Subcutaneous abdominal adipose tissue (tissue), 5 donors: ENCODE results near the gene OR14A16.

Source experiments
- H3K27ac ChIP-seq: one replicate; pipeline ENCODE4 v1.7.0; 2013; ENCODE audit warnings: low read depth, mild to moderate bottlenecking, inconsistent platforms, low read length, moderate library complexity
- H3K27me3 ChIP-seq, 5 donors: one replicate each; pipeline ENCODE4 v1.7.0; 2013; ENCODE audit warnings: low read length in 5 of 5, inconsistent platforms in 1 of 5; ENCODE audit not compliant: control insufficient read depth in 5 of 5, insufficient read depth in 4 of 5
- H3K36me3 ChIP-seq, 5 donors: one replicate each; pipeline ENCODE4 v1.7.0; 2013; ENCODE audit warnings: low read length in 5 of 5; ENCODE audit not compliant: control insufficient read depth in 5 of 5, insufficient read depth in 5 of 5
- H3K4me1 ChIP-seq, 5 donors: one replicate each; pipeline ENCODE4 v1.7.0; 2013; ENCODE audit warnings: low read length in 5 of 5, mild to moderate bottlenecking in 3 of 5, moderate library complexity in 1 of 5; ENCODE audit not compliant: control insufficient read depth in 5 of 5, insufficient read depth in 5 of 5
- H3K4me3 ChIP-seq, 5 donors: one replicate each; pipeline ENCODE4 v1.7.0; 2013; ENCODE audit warnings: low read length in 5 of 5, low read depth in 1 of 5
- H3K9ac ChIP-seq, 5 donors: one replicate each; pipeline ENCODE4 v1.7.0; 2013; ENCODE audit warnings: low read length in 5 of 5, mild to moderate bottlenecking in 4 of 5, moderate library complexity in 3 of 5
- H3K9me3 ChIP-seq, 5 donors: one replicate each; pipeline ENCODE4 v1.7.0; 2013; ENCODE audit warnings: low read length in 5 of 5; ENCODE audit not compliant: control insufficient read depth in 5 of 5
- donor health status: healthy.
- donor health status: healthy.
- donor health status: healthy.
- donor health status: healthy.
- donor health status: healthy.

The OR14A16 gene

GRCh38 chr1:247812637-247813036 is 11.3 kb downstream of the OR14A16 start:
- Histone ChIP-seq H3K9me3 (peaks cover 0 to 3% (median 2%) of the 10 kb centered on the region in 5 donors), H3K27ac (no peak overlapping the region), H3K9ac (no peak overlapping the region), H3K27me3 (no peaks in the 10 kb centered on the region), H3K36me3 (no peaks in the 10 kb centered on the region), H3K4me1 (no peaks in the 10 kb centered on the region), H3K4me3 (no peak overlapping the region)

DNA sequence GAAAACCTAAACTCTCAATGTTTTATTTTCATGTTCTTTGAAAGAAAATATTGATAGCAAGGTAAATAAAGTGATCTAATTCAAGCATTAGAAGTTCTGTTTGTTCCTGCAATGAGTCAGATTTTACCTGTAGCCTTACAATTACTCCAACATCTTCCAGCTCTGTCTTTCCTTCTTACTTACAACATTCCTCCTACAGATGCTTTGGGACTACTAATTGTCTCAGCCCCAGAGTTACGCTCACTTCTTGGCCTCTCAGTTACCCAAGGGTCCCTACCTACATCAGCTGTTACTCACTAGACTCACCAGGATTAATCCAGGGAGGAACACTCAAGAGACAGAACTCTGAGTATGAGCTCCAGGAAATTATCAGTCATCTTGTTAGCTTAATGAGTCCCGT is 26.4 kb downstream of the OR14A16 start:
- H3K9ac ChIP-seq, result no peak overlapping the region
- H3K27me3 ChIP-seq, result no peaks in the 10 kb centered on the region
- H3K4me1 ChIP-seq, result no peaks in the 10 kb centered on the region
- H3K36me3 ChIP-seq, result no peaks in the 10 kb centered on the region
- H3K27ac ChIP-seq, result no peak overlapping the region
- H3K9me3 ChIP-seq, result peaks cover 0 to 25% (median 3%) of the 10 kb centered on the region in 5 donors
- no peak overlapping the region for H3K4me3 ChIP-seq

DNA sequence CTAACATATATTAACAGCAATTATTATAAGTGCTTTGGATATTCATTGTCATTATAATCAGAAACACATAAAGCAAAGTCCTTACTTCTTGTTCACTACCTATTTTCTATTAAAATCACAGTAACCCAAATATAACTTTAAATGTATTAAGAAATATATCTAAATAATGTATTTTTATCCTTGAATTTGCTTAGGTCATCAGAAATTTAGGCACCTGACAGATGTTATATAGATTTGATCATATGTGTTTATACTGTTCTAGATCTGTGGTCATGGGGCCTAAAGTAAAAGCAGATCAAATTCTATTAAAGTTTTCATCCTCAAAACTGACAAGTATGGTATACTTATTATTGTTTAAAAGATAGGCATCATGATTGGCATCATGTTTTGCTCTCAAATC is 54.3 kb downstream of the OR14A16 start:
- Histone ChIP-seq H3K4me1 (no peaks in the 10 kb centered on the region), H3K9ac (no peak overlapping the region), H3K27ac (no peak overlapping the region), H3K9me3 (peaks cover 0 to 2% (median 0%) of the 10 kb centered on the region in 5 donors), H3K4me3 (no peak overlapping the region), H3K27me3 (no peaks in the 10 kb centered on the region), H3K36me3 (no peaks in the 10 kb centered on the region)
